Osteoblast (primary cell): ENCODE measurements around the gene MRPL50. TPM values are rescaled to one million over a fixed set of nuclear protein-coding genes. Genes with fewer than 3 reads are reported as not detected.

Experiments used
- DNase-seq: peaks from one replicate; pipeline ENCODE4 v3.0.0; 2011; ENCODE audit warnings: low spot score, mixed read lengths; ENCODE audit not compliant: insufficient read length; ENCODE audit errors: missing footprints
- H2AFZ ChIP-seq: 2 replicates; pipeline ENCODE4 v1.6.0; 2011; ENCODE audit warnings: mild to moderate bottlenecking, low read length
- H3K27ac ChIP-seq: 2 replicates; pipeline ENCODE4 v1.5.1; 2011; ENCODE audit warnings: mild to moderate bottlenecking, low read depth, low read length, moderate library complexity
- H3K27me3 ChIP-seq: 2 replicates; pipeline ENCODE4 v1.6.0; 2012; ENCODE audit warnings: mild to moderate bottlenecking, control low read depth, inconsistent platforms, low read length, moderate library complexity; ENCODE audit not compliant: insufficient read depth
- H3K36me3 ChIP-seq: 2 replicates; pipeline ENCODE4 v1.5.1; 2011; ENCODE audit warnings: mild to moderate bottlenecking, low read length, control low read depth, moderate library complexity; ENCODE audit not compliant: insufficient read depth
- H3K4me1 ChIP-seq: 2 replicates; pipeline ENCODE4 v1.5.1; 2011; ENCODE audit warnings: mild to moderate bottlenecking, low read length, control low read depth, moderate library complexity; ENCODE audit not compliant: insufficient read depth
- H3K4me2 ChIP-seq: 2 replicates; pipeline ENCODE4 v1.6.0; 2011; ENCODE audit warnings: mild to moderate bottlenecking, low read length; ENCODE audit not compliant: insufficient read depth
- H3K4me3 ChIP-seq: fragments of 200-600 bp; sonication (generic); 3 replicates; pipeline ENCODE4 v1.5.1; 2012; ENCODE audit warnings: mild to moderate bottlenecking, low read length, inconsistent platforms; ENCODE audit not compliant: insufficient read depth
- H3K79me2 ChIP-seq: 2 replicates; pipeline ENCODE4 v1.6.0; 2012; ENCODE audit warnings: mild to moderate bottlenecking, low read length, control low read depth, inconsistent platforms; ENCODE audit not compliant: insufficient read depth
- H3K9me3 ChIP-seq: 2 replicates; pipeline ENCODE4 v1.5.1; 2011; ENCODE audit warnings: low read depth, low read length, control low read depth
- H4K20me1 ChIP-seq: 2 replicates; pipeline ENCODE4 v1.6.0; 2012; ENCODE audit warnings: mild to moderate bottlenecking, low read length, control low read depth; ENCODE audit not compliant: insufficient read depth
- CTCF ChIP-seq: IDR thresholded peaks from 2 replicates; pipeline ENCODE4 v1.5.1; 2011; ENCODE audit warnings: mild to moderate bottlenecking, low read depth, low read length, moderate library complexity; ENCODE audit errors: extremely low read depth
- total RNA-seq: library from RNA; depleted of rRNA; stranded (reverse); fragments of >200 nt; gene quantifications from 2 replicates; pipeline ENCODE4 v1.2.3, GENCODE V29; 2012

The MRPL50 gene
- total RNA-seq, 1 donor = 12.3 TPM

DNA sequence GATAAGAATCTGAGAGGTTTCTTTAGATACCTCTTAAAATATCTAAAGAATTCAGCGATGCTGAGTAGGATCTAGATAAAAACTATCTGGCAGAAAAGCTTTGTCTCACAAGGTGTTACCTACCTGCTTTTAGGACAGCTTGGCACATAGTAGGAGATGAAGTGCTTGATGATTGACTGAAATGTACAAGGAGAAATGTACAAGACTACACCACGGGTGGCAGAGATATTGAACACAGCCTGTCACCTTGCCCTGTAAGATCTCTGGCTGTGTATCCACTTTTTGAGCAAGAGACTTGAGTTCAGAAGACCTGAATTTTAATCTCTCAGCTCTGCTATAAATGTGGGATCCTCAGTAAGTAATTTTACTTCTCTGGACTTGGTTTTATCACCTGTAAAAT, 21.4 kb upstream of the MRPL50 start:
- no peak for DNase-seq

GRCh38 chr9:101418518-101419430, 20.4 kb upstream of the MRPL50 start:
- H2AFZ ChIP-seq = no peak overlapping the region
- no peak for DNase-seq
- no peak overlapping the region for H3K4me3 ChIP-seq
- H3K36me3 ChIP-seq = no peaks in the 10 kb centered on the region
- H3K27ac ChIP-seq = no peak overlapping the region
- no peaks in the 10 kb centered on the region for H3K27me3 ChIP-seq
- H3K4me2 ChIP-seq = peak overlapping the region; percentile 13
- TF ChIP-seq CTCF = no peak
- peaks cover 5% of the 10 kb centered on the region for H3K4me1 ChIP-seq
- H4K20me1 ChIP-seq = no peaks in the 10 kb centered on the region
- H3K79me2 ChIP-seq = no peaks in the 10 kb centered on the region
- no peaks in the 10 kb centered on the region for H3K9me3 ChIP-seq

More for the DNA sequence above, 21.4 kb upstream of the MRPL50 start:
- H3K4me3 ChIP-seq = no peak overlapping the region
- no peak overlapping the region for H2AFZ ChIP-seq
- H3K4me2 ChIP-seq = no peak overlapping the region
- no peaks in the 10 kb centered on the region for H3K9me3 ChIP-seq
- H3K79me2 ChIP-seq = no peaks in the 10 kb centered on the region
- H3K27ac ChIP-seq = no peak overlapping the region
- H4K20me1 ChIP-seq = no peaks in the 10 kb centered on the region
- H3K36me3 ChIP-seq = no peaks in the 10 kb centered on the region
- TF ChIP-seq CTCF = no peak
- no peaks in the 10 kb centered on the region for H3K27me3 ChIP-seq
- peaks cover 5% of the 10 kb centered on the region for H3K4me1 ChIP-seq

- no peak for TF ChIP-seq CTCF
- Histone ChIP-seq H3K27me3 (no peaks in the 10 kb centered on the region), H3K79me2 (no peaks in the 10 kb centered on the region), H4K20me1 (no peaks in the 10 kb centered on the region), H3K9me3 (no peaks in the 10 kb centered on the region), H3K36me3 (no peaks in the 10 kb centered on the region), H2AFZ (no peak overlapping the region), H3K4me2 (no peak overlapping the region), H3K27ac (no peak overlapping the region), H3K4me3 (no peak overlapping the region), H3K4me1 (peaks cover 5% of the 10 kb centered on the region)
- DNase-seq = no peak
Observed at GRCh38 chr9:101417977-101418376, 19.6 kb upstream of the MRPL50 start.

- Histone ChIP-seq H3K4me2 (no peak overlapping the region), H3K27ac (no peak overlapping the region), H3K27me3 (no peaks in the 10 kb centered on the region), H3K79me2 (no peaks in the 10 kb centered on the region), H3K36me3 (no peaks in the 10 kb centered on the region), H3K4me1 (peaks cover 5% of the 10 kb centered on the region), H3K4me3 (no peak overlapping the region), H3K9me3 (no peaks in the 10 kb centered on the region), H4K20me1 (no peaks in the 10 kb centered on the region), H2AFZ (no peak overlapping the region)
- DNase-seq = no peak
- no peak for TF ChIP-seq CTCF
Observed at GRCh38 chr9:101417389-101417788, 19.0 kb upstream of the MRPL50 start.
